Muscle layer of duodenum (tissue), 2 donors: ENCODE data around the gene DCTPP1.

Experiments
- H3K27ac ChIP-seq: one replicate; pipeline ENCODE4 v1.7.0; 2013; ENCODE audit warnings: mild to moderate bottlenecking, low read length
- H3K27me3 ChIP-seq: one replicate; pipeline ENCODE4 v1.7.0; 2013; ENCODE audit warnings: low read depth, mild to moderate bottlenecking, control low read depth, low read length
- H3K36me3 ChIP-seq, 2 donors: one replicate each; pipeline ENCODE4 v1.7.0; 2013; ENCODE audit warnings: low read length in 2 of 2, control low read depth in 1 of 2, mild to moderate bottlenecking in 1 of 2; ENCODE audit not compliant: insufficient read depth in 2 of 2, control insufficient read depth in 1 of 2
- H3K4me1 ChIP-seq, 2 donors: one replicate each; pipeline ENCODE4 v1.7.0; 2013; ENCODE audit warnings: low read length in 2 of 2, mild to moderate bottlenecking in 2 of 2, control low read depth in 1 of 2, moderate library complexity in 1 of 2; ENCODE audit not compliant: insufficient read depth in 2 of 2, control insufficient read depth in 1 of 2
- H3K4me3 ChIP-seq, 2 donors: one replicate each; pipeline ENCODE4 v1.7.0; 2013; ENCODE audit warnings: low read length in 2 of 2, low read depth in 1 of 2, mild to moderate bottlenecking in 1 of 2
- H3K9me3 ChIP-seq, 2 donors: one replicate each; pipeline ENCODE4 v1.7.0; 2013; ENCODE audit warnings: low read length in 2 of 2, control low read depth in 1 of 2, mild to moderate bottlenecking in 1 of 2; ENCODE audit not compliant: control insufficient read depth in 1 of 2
- donor health status: healthy.

DCTPP1 gene

GRCh38 chr16:30395992-30396585 is 33.7 kb downstream of the DCTPP1 start:
- peak overlapping the region; percentile 37 for H3K27ac ChIP-seq
- H3K4me3 ChIP-seq, result peak overlapping the region; percentile 70 to 86
- H3K4me1 ChIP-seq, result peaks cover 6 to 36% of the 10 kb centered on the region in 2 donors
- H3K27me3 ChIP-seq, result no peaks in the 10 kb centered on the region
- peaks cover 0 to 15% of the 10 kb centered on the region in 2 donors for H3K36me3 ChIP-seq
- no peaks in the 10 kb centered on the region for H3K9me3 ChIP-seq

GRCh38 chr16:30395155-30395991 is 34.5 kb downstream of the DCTPP1 start, which contains the start of gene ZNF48:
ZNF48 (plus strand) TSS chr16:30395420; CDS start chr16:30395795, 375 bp downstream.
- H3K9me3 ChIP-seq, result no peaks in the 10 kb centered on the region
- H3K27ac ChIP-seq, result peak within 1 kb of the TSS; percentile 41
- peaks cover 6 to 36% of the 10 kb centered on the region in 2 donors for H3K4me1 ChIP-seq
- peak within 1 kb of the TSS; percentile 70 to 86 for H3K4me3 ChIP-seq
- no peaks in the 10 kb centered on the region for H3K27me3 ChIP-seq
- peaks cover 0 to 15% of the 10 kb centered on the region in 2 donors for H3K36me3 ChIP-seq

DNA sequence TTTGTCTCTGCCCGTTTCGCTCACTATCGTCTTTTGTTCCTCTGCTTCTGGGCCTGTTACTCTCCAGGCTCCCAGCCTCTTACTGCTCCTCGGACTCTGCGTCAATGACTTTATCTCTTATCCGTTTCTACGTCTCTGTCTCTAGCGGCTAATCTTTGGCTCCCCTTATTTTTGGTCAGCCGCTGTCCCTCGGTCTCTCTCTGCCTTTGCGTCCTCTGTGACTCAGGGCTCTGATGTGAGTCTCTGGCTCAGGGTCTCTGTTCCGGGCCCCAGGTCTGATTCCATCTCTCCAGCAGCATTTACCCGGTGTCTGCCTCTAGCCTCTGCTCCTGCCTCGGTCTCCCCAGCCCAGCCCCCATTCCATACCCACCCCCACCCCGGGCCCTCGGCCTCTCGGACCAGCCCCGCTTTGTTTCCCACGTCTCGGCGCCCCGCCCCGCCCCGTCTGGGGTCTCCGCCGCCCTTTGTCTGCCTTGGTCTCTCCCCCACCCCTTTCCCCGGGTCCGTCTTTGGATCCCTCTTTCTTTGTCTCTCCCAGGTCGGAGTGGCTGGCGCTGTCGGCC is 35.2 kb downstream of the DCTPP1 start:
- peaks cover 4 to 31% of the 10 kb centered on the region in 2 donors for H3K4me1 ChIP-seq
- H3K27me3 ChIP-seq, result no peaks in the 10 kb centered on the region
- H3K36me3 ChIP-seq, result peaks cover 0 to 15% of the 10 kb centered on the region in 2 donors
- H3K27ac ChIP-seq, result peak overlapping the region; percentile 41
- peak overlapping the region; percentile 61 to 86 for H3K4me3 ChIP-seq
- H3K9me3 ChIP-seq, result no peaks in the 10 kb centered on the region

DNA sequence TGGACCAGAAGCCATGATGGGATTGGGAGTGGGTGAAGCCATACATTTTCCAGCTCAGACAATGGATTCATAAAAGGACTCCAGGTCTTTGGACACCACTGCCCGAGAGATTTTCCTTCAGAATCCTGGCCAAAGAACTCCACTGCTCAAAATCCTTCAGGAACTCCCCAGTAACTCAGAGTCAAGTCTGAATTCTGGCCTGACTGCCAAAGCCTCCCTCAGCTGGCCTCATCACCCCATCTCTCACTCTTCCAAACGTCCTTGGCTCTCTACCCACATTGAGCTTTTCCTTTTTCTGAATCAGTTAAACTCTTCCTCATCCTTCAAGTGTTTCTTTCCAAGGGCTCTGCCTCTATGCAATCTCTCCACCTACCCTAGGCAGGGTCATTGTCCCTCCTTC is 46.3 kb downstream of the DCTPP1 start:
- Histone ChIP-seq H3K4me3 (no peak overlapping the region), H3K4me1 (peaks cover 0 to 7% of the 10 kb centered on the region in 2 donors), H3K36me3 (no peaks in the 10 kb centered on the region), H3K27ac (no peak overlapping the region), H3K9me3 (no peaks in the 10 kb centered on the region), H3K27me3 (no peaks in the 10 kb centered on the region)

GRCh38 chr16:30382111-30382881 is 47.5 kb downstream of the DCTPP1 start, which contains the start of gene SEPTIN1:
SEPTIN1 (minus strand) TSS chr16:30382561; CDS start chr16:30382542, 19 bp downstream.
- Histone ChIP-seq H3K4me3 (no peak within 1 kb of the TSS), H3K36me3 (peaks cover 0 to 4% of the 10 kb centered on the region in 2 donors), H3K27me3 (no peaks in the 10 kb centered on the region), H3K4me1 (peaks cover 0 to 9% of the 10 kb centered on the region in 2 donors), H3K27ac (no peak within 1 kb of the TSS), H3K9me3 (no peaks in the 10 kb centered on the region)

DNA sequence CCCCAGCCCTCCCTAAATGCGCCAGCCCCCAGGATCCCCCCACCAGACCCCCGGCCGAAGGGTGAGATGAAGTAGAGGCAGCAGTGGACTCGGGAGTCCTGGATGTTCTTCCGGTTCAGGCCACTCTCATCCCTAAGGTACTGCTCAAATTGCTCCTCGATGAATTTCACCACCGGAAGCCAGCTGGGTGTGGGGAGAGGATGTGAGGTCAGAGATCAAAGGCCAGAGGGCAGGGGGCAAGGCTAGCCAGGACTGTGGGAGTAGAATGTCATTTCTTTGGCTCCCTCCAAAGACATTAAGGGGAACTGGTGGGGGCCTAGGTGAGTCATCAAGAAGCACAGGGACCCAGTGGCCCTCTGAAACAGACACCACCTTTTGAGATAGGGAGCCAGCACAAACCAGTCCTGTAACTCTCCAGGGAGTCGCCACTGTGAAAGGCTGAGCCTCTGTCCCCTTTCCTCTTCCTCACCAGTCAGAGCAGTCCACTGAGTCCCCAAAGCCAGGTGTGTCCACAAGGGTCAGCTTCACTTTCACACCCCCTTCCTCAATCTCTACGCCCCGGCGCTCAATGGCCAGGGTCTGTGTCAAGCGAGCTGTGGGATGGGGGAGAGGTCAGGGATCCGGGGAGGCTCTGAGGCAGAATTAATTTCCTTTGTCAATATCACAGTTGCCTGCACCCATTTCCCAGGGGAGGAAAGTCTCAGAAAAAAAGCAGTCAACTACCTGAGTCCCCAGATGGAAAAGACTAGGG is 48.4 kb downstream of the DCTPP1 start:
- Histone ChIP-seq H3K4me1 (peaks cover 0 to 15% of the 10 kb centered on the region in 2 donors), H3K27ac (no peak overlapping the region), H3K27me3 (no peaks in the 10 kb centered on the region), H3K9me3 (no peaks in the 10 kb centered on the region), H3K36me3 (peaks cover 0 to 4% of the 10 kb centered on the region in 2 donors), H3K4me3 (no peak overlapping the region)

DNA sequence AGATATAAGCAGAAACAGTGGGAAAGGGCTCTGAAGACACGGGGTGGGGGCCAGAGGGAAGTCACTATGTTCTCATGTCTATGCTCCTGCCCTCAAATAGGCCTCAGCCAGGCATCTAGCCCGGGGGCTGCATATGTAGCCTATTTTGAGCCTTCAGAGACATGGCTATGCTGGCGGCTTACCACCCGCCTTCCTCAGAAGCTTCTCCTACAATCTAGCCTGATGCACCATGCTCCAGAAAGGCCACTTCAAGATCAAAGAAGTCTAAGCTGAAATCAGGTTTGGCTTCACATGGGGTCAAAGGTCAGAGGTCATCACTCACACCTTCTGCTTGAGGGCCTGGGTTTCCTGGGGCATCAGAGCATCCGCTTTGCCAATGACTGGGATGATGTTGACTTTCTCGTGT is 49.0 kb downstream of the DCTPP1 start:
- H3K36me3 ChIP-seq, result peaks cover 0 to 4% of the 10 kb centered on the region in 2 donors
- no peaks in the 10 kb centered on the region for H3K9me3 ChIP-seq
- peaks cover 0 to 15% of the 10 kb centered on the region in 2 donors for H3K4me1 ChIP-seq
- H3K4me3 ChIP-seq, result no peak overlapping the region
- H3K27me3 ChIP-seq, result no peaks in the 10 kb centered on the region
- H3K27ac ChIP-seq, result no peak overlapping the region

GRCh38 chr16:30380072-30380802 is 49.6 kb downstream of the DCTPP1 start:
- no peaks in the 10 kb centered on the region for H3K9me3 ChIP-seq
- no peak overlapping the region for H3K27ac ChIP-seq
- no peaks in the 10 kb centered on the region for H3K27me3 ChIP-seq
- peaks cover 0 to 15% of the 10 kb centered on the region in 2 donors for H3K4me1 ChIP-seq
- peaks cover 0 to 4% of the 10 kb centered on the region in 2 donors for H3K36me3 ChIP-seq
- H3K4me3 ChIP-seq, result no peak overlapping the region

DNA sequence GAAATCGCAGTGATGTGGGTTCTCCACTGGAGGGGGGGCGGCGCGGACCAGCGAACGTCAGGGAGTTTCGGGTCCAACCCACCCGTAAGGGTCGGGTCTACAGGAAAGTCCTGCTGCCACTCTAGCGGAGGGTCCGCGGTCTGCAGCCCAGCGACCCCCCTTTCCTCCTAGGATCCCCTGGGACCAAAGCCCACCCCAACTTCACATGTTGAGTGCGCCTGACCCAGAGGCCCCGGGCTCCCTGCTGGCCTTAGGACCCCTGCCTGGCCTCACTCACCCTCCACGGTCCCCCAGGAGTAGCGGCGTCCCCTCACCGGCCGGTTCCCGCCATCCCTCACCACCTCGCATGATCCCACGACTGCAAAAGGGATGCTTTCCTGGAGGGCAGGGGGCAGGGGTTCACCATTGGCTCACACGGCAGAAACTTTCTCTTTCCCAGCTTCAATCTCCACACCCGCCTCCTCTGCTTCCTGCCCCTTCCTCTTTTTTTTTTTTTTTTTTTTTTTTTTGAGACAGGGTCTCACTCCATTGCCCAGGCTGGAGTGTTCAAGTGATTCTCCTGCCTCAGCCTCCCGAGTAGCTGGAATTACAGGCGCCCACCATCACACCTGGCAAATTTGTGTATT is 50.6 kb downstream of the DCTPP1 start:
- Histone ChIP-seq H3K36me3 (peaks cover 0 to 4% of the 10 kb centered on the region in 2 donors), H3K4me1 (peaks cover 0 to 15% of the 10 kb centered on the region in 2 donors), H3K27ac (no peak overlapping the region), H3K27me3 (no peaks in the 10 kb centered on the region), H3K9me3 (no peaks in the 10 kb centered on the region), H3K4me3 (peak overlapping the region; percentile 69 to 73)
